GM12864 (cell line): ENCODE results near the gene LTC4S.

Source experiments
- DNase-seq: peaks from one replicate; pipeline ENCODE4 v3.0.0-alpha.2; 2011; ENCODE audit warnings: low read depth
- H3K4me3 ChIP-seq: 2 replicates; pipeline ENCODE4 v1.5.1; 2011; ENCODE audit warnings: mild to moderate bottlenecking, low read depth, low read length, control low read depth
- CTCF ChIP-seq: IDR thresholded peaks from 2 replicates; pipeline ENCODE4 v1.5.1; 2011; ENCODE audit warnings: low read depth, mild to moderate bottlenecking, moderate library complexity, low read length, control low read depth, inconsistent platforms; ENCODE audit errors: missing control alignments

The LTC4S gene

GRCh38 chr5:179817470-179817840, 23.7 kb downstream of the LTC4S start:
- no peak for DNase-seq
- H3K4me3 ChIP-seq: no peak overlapping the region

GRCh38 chr5:179817890-179818745, 24.3 kb downstream of the LTC4S start:
- TF ChIP-seq CTCF: no peak
- DNase-seq: no peak
- H3K4me3 ChIP-seq: peak overlapping the region; percentile 58

More at GRCh38 chr5:179817470-179817840, 23.7 kb downstream of the LTC4S start:
- no peak for TF ChIP-seq CTCF

GRCh38 chr5:179818746-179819295, 25.0 kb downstream of the LTC4S start:
- no peak for TF ChIP-seq CTCF
- peak overlapping the region; percentile 58 for H3K4me3 ChIP-seq
- peak; percentile 82 for DNase-seq

- no peak for DNase-seq
- H3K4me3 ChIP-seq: peak overlapping the region; percentile 58
- TF ChIP-seq CTCF: no peak
Observed at GRCh38 chr5:179819296-179820126, 25.7 kb downstream of the LTC4S start.

GRCh38 chr5:179820127-179820482, 26.3 kb downstream of the LTC4S start:
- TF ChIP-seq CTCF: no peak
- H3K4me3 ChIP-seq: peak overlapping the region; percentile 86
- no peak for DNase-seq

- no peak for TF ChIP-seq CTCF
- peak within 1 kb of the TSS; percentile 86 for H3K4me3 ChIP-seq
- no peak for DNase-seq
Observed at GRCh38 chr5:179820483-179821297, 26.9 kb downstream of the LTC4S start, which contains the start of gene SQSTM1. Gene SQSTM1 (plus strand): TSS chr5:179820905. CDS start chr5:179820937, 32 bp downstream.
